SK-N-SH (cell line): Measurements from ENCODE around the gene MCTP1. TPM values are rescaled to one million over a fixed set of nuclear protein-coding genes. Genes with fewer than 3 reads are reported as not detected.

Experiments
- CTCF ChIA-PET: fragments of 300-600, 350-600 bp; formaldehyde crosslinking; extraction: SDS; loops from one replicate; lab custom pipeline; 2021; lab: Yijun Ruan, JAX
- POLR2A ChIA-PET: fragments of 350-600 bp; sonication (Branson Sonifier 250); formaldehyde crosslinking; extraction: SDS; loops from one replicate; lab custom pipeline; 2020; ENCODE audit warnings: antibody characterized with exemption, inconsistent platforms; lab: Yijun Ruan, JAX
- DNase-seq: peaks from one replicate; pipeline ENCODE4 v3.0.0; 2012
- H2AFZ ChIP-seq: fragments of 200-600 bp; sonication (generic); 2 replicates; pipeline ENCODE4 v1.8.1; 2016; ENCODE audit warnings: antibody characterized with exemption, mild to moderate bottlenecking, low read depth
- H3F3A ChIP-seq: fragments of 200-600 bp; sonication (generic); replicated peaks from 2 replicates; pipeline ENCODE3; 2016; ENCODE audit warnings: antibody characterized with exemption, mild to moderate bottlenecking; ENCODE audit not compliant: insufficient read depth
- H3K27ac ChIP-seq, 2 experiments: fragments of 200-500 bp in 1 of 2; fragments of 200-600 bp in 1 of 2; sonication (Bioruptor generic) in 1 of 2; sonication (generic), shearing (Covaris generic) in 1 of 2; 2 replicates each; pipeline versions ENCODE4 v1.5.1 to v1.6.1; 2014 to 2016; ENCODE audit warnings: low read depth in 2 of 2, inconsistent platforms in 1 of 2, low read length in 1 of 2, mild to moderate bottlenecking in 1 of 2, mixed read lengths in 1 of 2
- H3K27me3 ChIP-seq: fragments of 200-600 bp; sonication (generic), shearing (Covaris generic); 2 replicates; pipeline ENCODE4 v1.6.1; 2016; ENCODE audit warnings: mixed run types; ENCODE audit not compliant: insufficient read depth
- H3K36me3 ChIP-seq, 2 experiments: fragments of 200-500 bp in 1 of 2; fragments of 200-600 bp in 1 of 2; sonication (Bioruptor generic) in 1 of 2; sonication (generic) in 1 of 2; replicated peaks in 1 of 2; 2 replicates each; pipeline versions ENCODE3 to v1.5.1; 2014 to 2016; ENCODE audit warnings: low read length in 1 of 2, mild to moderate bottlenecking in 1 of 2; ENCODE audit not compliant: insufficient read depth in 2 of 2, control insufficient read depth in 1 of 2
- H3K4me1 ChIP-seq, 2 experiments: fragments of 200-500 bp in 1 of 2; fragments of 200-600 bp in 1 of 2; sonication (Bioruptor generic) in 1 of 2; sonication (generic), shearing (Covaris generic) in 1 of 2; 2 replicates each; pipeline versions ENCODE4 v1.5.1 to v1.6.1; 2014 to 2016; ENCODE audit warnings: low read depth in 1 of 2, low read length in 1 of 2, mixed run types in 1 of 2; ENCODE audit not compliant: insufficient read depth in 2 of 2, control insufficient read depth in 1 of 2
- H3K4me2 ChIP-seq: fragments of 200-600 bp; sonication (generic), shearing (Covaris generic); 2 replicates; pipeline ENCODE4 v1.6.1; 2017; ENCODE audit warnings: mixed run types
- H3K4me3 ChIP-seq, 2 experiments: fragments of 200-500 bp in 1 of 2; fragments of 200-600 bp in 1 of 2; sonication (Bioruptor generic) in 1 of 2; sonication (generic), shearing (Covaris generic) in 1 of 2; 2 replicates each; pipeline versions ENCODE4 v1.5.1 to v1.8.1; 2014 to 2016; ENCODE audit warnings: low read depth in 2 of 2, inconsistent platforms in 1 of 2, low read length in 1 of 2, mild to moderate bottlenecking in 1 of 2, mixed read lengths in 1 of 2, moderate library complexity in 1 of 2
- H3K79me2 ChIP-seq: fragments of 200-600 bp; sonication (generic); 2 replicates; pipeline ENCODE4 v1.8.1; 2017; ENCODE audit warnings: mild to moderate bottlenecking; ENCODE audit not compliant: insufficient read depth
- H3K9ac ChIP-seq: fragments of 200-600 bp; sonication (generic); 2 replicates; pipeline ENCODE4 v1.6.1; 2017; ENCODE audit warnings: mixed run types
- H3K9me2 ChIP-seq: fragments of 200-600 bp; sonication (generic); 2 replicates; pipeline ENCODE4 v1.6.1; 2017; ENCODE audit warnings: mixed run types
- H3K9me3 ChIP-seq: fragments of 200-600 bp; sonication (generic); 2 replicates; pipeline ENCODE4 v1.6.1; 2017; ENCODE audit warnings: mixed run types, mild to moderate bottlenecking, moderate library complexity
- H4K20me1 ChIP-seq: fragments of 200-600 bp; sonication (generic); 2 replicates; pipeline ENCODE4 v1.6.1; 2017; ENCODE audit warnings: mild to moderate bottlenecking, mixed run types; ENCODE audit not compliant: insufficient read depth
- CHD2 ChIP-seq: fragments of 150-350 bp; IDR thresholded peaks from 2 replicates; pipeline ENCODE4 v1.6.1; 2018; ENCODE audit warnings: low read length; ENCODE audit not compliant: partially characterized antibody
- FOXJ3 ChIP-seq: sonication (generic); formaldehyde crosslinking; IDR thresholded peaks from 2 replicates; pipeline ENCODE4 v1.5.1; 2020; ENCODE audit warnings: mild to moderate bottlenecking, missing genetic modification reagents
- FOXM1 ChIP-seq: IDR thresholded peaks from 2 replicates; pipeline ENCODE4 v1.4.0; 2012; ENCODE audit warnings: low read depth, mild to moderate bottlenecking
- GATA2 ChIP-seq: sonication (generic); formaldehyde crosslinking; IDR thresholded peaks from 2 replicates; pipeline ENCODE4 v1.5.0; 2020; ENCODE audit warnings: mild to moderate bottlenecking, missing genetic modification reagents
- NRF1 ChIP-seq: IDR thresholded peaks from 2 replicates; pipeline ENCODE4 v1.6.1; 2012; ENCODE audit warnings: low read depth, mild to moderate bottlenecking, low read length
- POLR2AphosphoS5 ChIP-seq: IDR thresholded peaks from 2 replicates; pipeline ENCODE4 v1.6.1; 2012; ENCODE audit warnings: low read depth, low read length
- SMC3 ChIP-seq: IDR thresholded peaks from 2 replicates; pipeline ENCODE4 v1.6.1; 2012; ENCODE audit warnings: low read depth, low read length, improper control_type of control experiment
- TAF1 ChIP-seq: IDR thresholded peaks from 2 replicates; pipeline ENCODE4 v1.6.1; 2012; ENCODE audit warnings: low read depth, mild to moderate bottlenecking, low read length, moderate library complexity, borderline replicate concordance
- TCF12 ChIP-seq: IDR thresholded peaks from 2 replicates; pipeline ENCODE4 v1.4.0; 2012
- YY1 ChIP-seq: IDR thresholded peaks from 2 replicates; pipeline ENCODE4 v1.4.0; 2012; ENCODE audit warnings: low read depth, mild to moderate bottlenecking
- WGBS: methylation state at CpG from one replicate; pipeline ENCODE4 v1.1.6; 2017; ENCODE audit warnings: low lambda C conversion rate; 5-methylcytosine and 5-hydroxymethylcytosine counted together
- polyA plus RNA-seq, 3 experiments: library from polyadenylated mRNA; depleted of rRNA; stranded (reverse); fragments of >200 nt; gene quantifications; 2 replicates each; pipeline ENCODE4 v1.2.3, GENCODE V29; 2012
- TF ChIP-seq, protein P1 (sequence below): IDR thresholded peaks from 2 replicates; pipeline ENCODE4 v1.6.1; 2012; ENCODE audit warnings: mild to moderate bottlenecking, low read depth, low read length, moderate library complexity
- TF ChIP-seq, protein P2 (sequence below): fragments of 150-350 bp; IDR thresholded peaks from 2 replicates; pipeline ENCODE4 v1.6.1; 2017; ENCODE audit warnings: antibody characterized with exemption, low read length, low read depth, borderline replicate concordance
- TF ChIP-seq, protein P3 (sequence below): IDR thresholded peaks from 2 replicates; pipeline ENCODE4 v1.4.0; 2012; ENCODE audit warnings: low read depth, borderline replicate concordance

Gene MCTP1
- polyA plus RNA-seq, 1 of the 3 experiments (the other 2 are of a cell fraction) = 0.53 TPM

DNA sequence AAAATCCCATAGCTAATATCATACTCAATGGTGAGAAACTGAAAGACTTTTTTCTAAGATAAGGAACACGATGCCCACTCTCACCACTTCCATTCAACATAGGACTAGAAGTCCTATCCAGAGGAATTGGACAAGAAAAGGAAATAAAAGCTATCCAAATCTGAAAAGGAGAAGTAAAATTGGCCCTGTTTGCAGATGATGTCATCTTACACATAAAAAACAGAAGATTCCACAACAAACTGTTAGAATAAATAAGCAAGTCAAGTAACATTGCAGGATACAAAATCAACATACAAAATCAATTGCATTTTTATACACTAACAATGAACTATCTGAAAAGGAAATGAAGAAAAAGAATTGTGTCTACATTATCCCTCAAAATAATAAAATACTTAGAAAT is 308.0 kb downstream of the MCTP1 start:
- CTCF ChIA-PET = interaction anchor here (1.3 kb wide), 1 partner anchor 8 kb away, joined by 4 read pairs; no protein-coding TSS in a partner anchor

DNA sequence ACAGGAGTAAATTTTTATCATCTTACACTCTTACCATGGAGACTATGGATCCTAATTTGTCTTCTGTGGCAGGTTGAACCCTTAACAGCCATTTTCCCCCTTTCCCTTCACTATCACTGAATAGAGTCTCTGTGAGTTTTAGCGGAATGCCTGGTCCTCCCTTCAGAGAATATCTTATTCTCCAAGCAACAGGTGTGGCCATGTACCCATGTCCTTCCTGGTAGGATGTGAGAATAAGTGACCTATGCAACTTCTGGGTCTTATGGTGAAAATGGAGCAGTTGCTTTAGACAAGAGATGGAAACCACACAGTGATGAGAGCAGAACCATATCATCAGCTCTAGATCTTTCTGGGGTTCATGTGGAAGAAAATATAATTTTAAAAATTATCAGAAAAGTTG is 312.6 kb downstream of the MCTP1 start:
- 8% methylated on average over 1 of the region's 1 CpG for WGBS
- no peaks in the 10 kb centered on the region for H4K20me1 ChIP-seq
- no peak overlapping the region for H3K9ac ChIP-seq
- no peak overlapping the region for H2AFZ ChIP-seq
- CTCF ChIA-PET = no interaction called here
- H3K27me3 ChIP-seq = no peaks in the 10 kb centered on the region
- H3K4me2 ChIP-seq = no peak overlapping the region
- no peak overlapping the region for H3K27ac ChIP-seq
- peaks cover 7% of the 10 kb centered on the region; the same call in 1 of the 2 replicates for H3K9me3 ChIP-seq
- no peaks in the 10 kb centered on the region for H3K9me2 ChIP-seq
- H3K36me3 ChIP-seq = no peaks in the 10 kb centered on the region
- no peak overlapping the region for H3K4me3 ChIP-seq
- H3K79me2 ChIP-seq = no peaks in the 10 kb centered on the region
- TF ChIP-seq YY1 = no peak
- TF ChIP-seq, protein P1, sequence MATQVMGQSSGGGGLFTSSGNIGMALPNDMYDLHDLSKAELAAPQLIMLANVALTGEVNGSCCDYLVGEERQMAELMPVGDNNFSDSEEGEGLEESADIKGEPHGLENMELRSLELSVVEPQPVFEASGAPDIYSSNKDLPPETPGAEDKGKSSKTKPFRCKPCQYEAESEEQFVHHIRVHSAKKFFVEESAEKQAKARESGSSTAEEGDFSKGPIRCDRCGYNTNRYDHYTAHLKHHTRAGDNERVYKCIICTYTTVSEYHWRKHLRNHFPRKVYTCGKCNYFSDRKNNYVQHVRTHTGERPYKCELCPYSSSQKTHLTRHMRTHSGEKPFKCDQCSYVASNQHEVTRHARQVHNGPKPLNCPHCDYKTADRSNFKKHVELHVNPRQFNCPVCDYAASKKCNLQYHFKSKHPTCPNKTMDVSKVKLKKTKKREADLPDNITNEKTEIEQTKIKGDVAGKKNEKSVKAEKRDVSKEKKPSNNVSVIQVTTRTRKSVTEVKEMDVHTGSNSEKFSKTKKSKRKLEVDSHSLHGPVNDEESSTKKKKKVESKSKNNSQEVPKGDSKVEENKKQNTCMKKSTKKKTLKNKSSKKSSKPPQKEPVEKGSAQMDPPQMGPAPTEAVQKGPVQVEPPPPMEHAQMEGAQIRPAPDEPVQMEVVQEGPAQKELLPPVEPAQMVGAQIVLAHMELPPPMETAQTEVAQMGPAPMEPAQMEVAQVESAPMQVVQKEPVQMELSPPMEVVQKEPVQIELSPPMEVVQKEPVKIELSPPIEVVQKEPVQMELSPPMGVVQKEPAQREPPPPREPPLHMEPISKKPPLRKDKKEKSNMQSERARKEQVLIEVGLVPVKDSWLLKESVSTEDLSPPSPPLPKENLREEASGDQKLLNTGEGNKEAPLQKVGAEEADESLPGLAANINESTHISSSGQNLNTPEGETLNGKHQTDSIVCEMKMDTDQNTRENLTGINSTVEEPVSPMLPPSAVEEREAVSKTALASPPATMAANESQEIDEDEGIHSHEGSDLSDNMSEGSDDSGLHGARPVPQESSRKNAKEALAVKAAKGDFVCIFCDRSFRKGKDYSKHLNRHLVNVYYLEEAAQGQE = no peak
- no peak for TF ChIP-seq POLR2AphosphoS5
- TF ChIP-seq TAF1 = no peak
- TF ChIP-seq NRF1 = no peak
- TF ChIP-seq, all 33 proteins: peak for 0
- POLR2A ChIA-PET = no interaction called here
- no peak for DNase-seq
- no peaks in the 10 kb centered on the region for H3F3A ChIP-seq
- H3K4me1 ChIP-seq = no peaks in the 10 kb centered on the region

More for the DNA sequence above, 308.0 kb downstream of the MCTP1 start:
- H4K20me1 ChIP-seq = no peaks in the 10 kb centered on the region
- peaks cover 8% of the 10 kb centered on the region; the same call in 1 of the 2 replicates for H3K9me3 ChIP-seq
- H3K9ac ChIP-seq = no peak overlapping the region
- no peaks in the 10 kb centered on the region for H3F3A ChIP-seq
- no peak overlapping the region for H3K4me2 ChIP-seq
- H3K79me2 ChIP-seq = no peaks in the 10 kb centered on the region
- no peaks in the 10 kb centered on the region for H3K4me1 ChIP-seq
- H2AFZ ChIP-seq = no peak overlapping the region
- no peaks in the 10 kb centered on the region for H3K9me2 ChIP-seq
- H3K4me3 ChIP-seq = no peak overlapping the region
- H3K36me3 ChIP-seq = no peaks in the 10 kb centered on the region
- H3K27me3 ChIP-seq = no peaks in the 10 kb centered on the region
- TF ChIP-seq FOXJ3 = no peak
- TF ChIP-seq TCF12 = no peak
- TF ChIP-seq FOXM1 = no peak
- TF ChIP-seq, protein P2, sequence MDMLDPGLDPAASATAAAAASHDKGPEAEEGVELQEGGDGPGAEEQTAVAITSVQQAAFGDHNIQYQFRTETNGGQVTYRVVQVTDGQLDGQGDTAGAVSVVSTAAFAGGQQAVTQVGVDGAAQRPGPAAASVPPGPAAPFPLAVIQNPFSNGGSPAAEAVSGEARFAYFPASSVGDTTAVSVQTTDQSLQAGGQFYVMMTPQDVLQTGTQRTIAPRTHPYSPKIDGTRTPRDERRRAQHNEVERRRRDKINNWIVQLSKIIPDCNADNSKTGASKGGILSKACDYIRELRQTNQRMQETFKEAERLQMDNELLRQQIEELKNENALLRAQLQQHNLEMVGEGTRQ = no peak
- TF ChIP-seq, protein P1 = no peak
- TF ChIP-seq GATA2 (CRISPR knock-in tag) = no peak
- no peak for TF ChIP-seq YY1
- TF ChIP-seq, protein P3, sequence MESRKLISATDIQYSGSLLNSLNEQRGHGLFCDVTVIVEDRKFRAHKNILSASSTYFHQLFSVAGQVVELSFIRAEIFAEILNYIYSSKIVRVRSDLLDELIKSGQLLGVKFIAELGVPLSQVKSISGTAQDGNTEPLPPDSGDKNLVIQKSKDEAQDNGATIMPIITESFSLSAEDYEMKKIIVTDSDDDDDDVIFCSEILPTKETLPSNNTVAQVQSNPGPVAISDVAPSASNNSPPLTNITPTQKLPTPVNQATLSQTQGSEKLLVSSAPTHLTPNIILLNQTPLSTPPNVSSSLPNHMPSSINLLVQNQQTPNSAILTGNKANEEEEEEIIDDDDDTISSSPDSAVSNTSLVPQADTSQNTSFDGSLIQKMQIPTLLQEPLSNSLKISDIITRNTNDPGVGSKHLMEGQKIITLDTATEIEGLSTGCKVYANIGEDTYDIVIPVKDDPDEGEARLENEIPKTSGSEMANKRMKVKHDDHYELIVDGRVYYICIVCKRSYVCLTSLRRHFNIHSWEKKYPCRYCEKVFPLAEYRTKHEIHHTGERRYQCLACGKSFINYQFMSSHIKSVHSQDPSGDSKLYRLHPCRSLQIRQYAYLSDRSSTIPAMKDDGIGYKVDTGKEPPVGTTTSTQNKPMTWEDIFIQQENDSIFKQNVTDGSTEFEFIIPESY = no peak
- no peak for TF ChIP-seq SMC3
- no peak for TF ChIP-seq CHD2
- no peak for DNase-seq
- WGBS = 24% methylated on average over 1 of the region's 1 CpG
- no peak overlapping the region for H3K27ac ChIP-seq
- POLR2A ChIA-PET = no interaction called here
